WTC11 (cell line): ENCODE measurements around the gene RHOH. TPM values are rescaled to one million over a fixed set of nuclear protein-coding genes. Genes with fewer than 3 reads are reported as not detected.

ENCODE experiments used
- ATAC-seq: fragments of 200-7000 bp; cut with Tn5 transposase; 2 replicates; pipeline ENCODE4 v1.10.0; 2021; ENCODE audit warnings: mild to moderate bottlenecking, moderate library complexity
- CTCF ChIA-PET: fragments of 300-600 bp; sonication (Branson Sonifier 250); formaldehyde crosslinking; loops from one replicate; lab custom pipeline; 2021; ENCODE audit warnings: antibody characterized with exemption; lab: Charles Lee
- POLR2A ChIA-PET: fragments of 350-600 bp; sonication (Branson Sonifier 250); formaldehyde crosslinking; loops from one replicate; lab custom pipeline; 2021; ENCODE audit warnings: antibody characterized with exemption; lab: Charles Lee
- DNase-seq: peaks from one replicate; pipeline ENCODE4 v3.0.0; 2021; ENCODE audit warnings: low spot score
- H3K27ac Mint-ChIP-seq: 2 replicates; pipeline ENCODE4 v1.8.0; 2021; ENCODE audit warnings: mixed read lengths
- H3K27me3 Mint-ChIP-seq: 2 replicates; pipeline ENCODE4 v1.8.0; 2021; ENCODE audit warnings: low read depth, mild to moderate bottlenecking, moderate library complexity, mixed read lengths
- H3K36me3 Mint-ChIP-seq: 2 replicates; pipeline ENCODE4 v1.8.0; 2021; ENCODE audit warnings: mixed read lengths
- H3K4me1 Mint-ChIP-seq: 2 replicates; pipeline ENCODE4 v1.8.0; 2022; ENCODE audit warnings: mixed read lengths
- H3K4me3 Mint-ChIP-seq: 2 replicates; pipeline ENCODE4 v1.8.0; 2021; ENCODE audit warnings: mild to moderate bottlenecking, moderate library complexity, mixed read lengths
- H3K9me3 Mint-ChIP-seq: 2 replicates; pipeline ENCODE4 v1.8.0; 2021; ENCODE audit warnings: mixed read lengths
- ATF1 ChIP-seq: sonication (generic); formaldehyde crosslinking; IDR thresholded peaks from 2 replicates; pipeline ENCODE4 v1.8.1; 2023; ENCODE audit warnings: mild to moderate bottlenecking, moderate library complexity, missing genetic modification reagents
- CBFB ChIP-seq: sonication (generic); formaldehyde crosslinking; IDR thresholded peaks from 2 replicates; pipeline ENCODE4 v1.8.1; 2022; ENCODE audit warnings: mild to moderate bottlenecking, low read depth, missing genetic modification reagents
- CREM ChIP-seq: sonication (generic); formaldehyde crosslinking; IDR thresholded peaks from 2 replicates; pipeline ENCODE4 v1.8.1; 2022; ENCODE audit warnings: mild to moderate bottlenecking, missing genetic modification reagents, moderate library complexity
- FOXK1 ChIP-seq: sonication (generic); formaldehyde crosslinking; IDR thresholded peaks from 2 replicates; pipeline ENCODE4 v1.8.0; 2022; ENCODE audit warnings: mild to moderate bottlenecking, moderate library complexity, missing genetic modification reagents
- MYBL2 ChIP-seq: sonication (generic); formaldehyde crosslinking; IDR thresholded peaks from 2 replicates; pipeline ENCODE4 v1.8.1; 2023; ENCODE audit warnings: mild to moderate bottlenecking, moderate library complexity, missing genetic modification reagents
- NFE2L1 ChIP-seq: sonication (generic); formaldehyde crosslinking; IDR thresholded peaks from 2 replicates; pipeline ENCODE4 v1.8.1; 2023; ENCODE audit warnings: missing genetic modification reagents
- NFYB ChIP-seq: sonication (generic); formaldehyde crosslinking; conservative IDR thresholded peaks from 2 replicates; pipeline ENCODE4 v1.8.0; 2022; ENCODE audit warnings: low read depth, missing genetic modification reagents
- NR1H2 ChIP-seq: sonication (generic); formaldehyde crosslinking; IDR thresholded peaks from 2 replicates; pipeline ENCODE4 v1.9.0; 2021; ENCODE audit warnings: mild to moderate bottlenecking, moderate library complexity, missing genetic modification reagents
- NR2C2 ChIP-seq: sonication (generic); formaldehyde crosslinking; IDR thresholded peaks from 2 replicates; pipeline ENCODE4 v1.8.0; 2022; ENCODE audit warnings: mild to moderate bottlenecking, missing genetic modification reagents
- RELA ChIP-seq: sonication (generic); formaldehyde crosslinking; IDR thresholded peaks from 2 replicates; pipeline ENCODE4 v1.8.1; 2022; ENCODE audit warnings: missing genetic modification reagents, mild to moderate bottlenecking, borderline replicate concordance
- SOX15 ChIP-seq: fragments of 250-450 bp; sonication (Bioruptor Pico); IDR thresholded peaks from 2 replicates; pipeline ENCODE4 v1.9.0; 2021; ENCODE audit warnings: mild to moderate bottlenecking
- TEAD1 ChIP-seq: sonication (generic); formaldehyde crosslinking; IDR thresholded peaks from 2 replicates; pipeline ENCODE4 v1.8.0; 2022; ENCODE audit warnings: mild to moderate bottlenecking, missing genetic modification reagents
- ZBTB21 ChIP-seq: sonication (generic); formaldehyde crosslinking; IDR thresholded peaks from 2 replicates; pipeline ENCODE4 v1.8.1; 2023; ENCODE audit warnings: mild to moderate bottlenecking, missing genetic modification reagents, borderline replicate concordance
- ZNF317 ChIP-seq: sonication (generic); formaldehyde crosslinking; IDR thresholded peaks from 2 replicates; pipeline ENCODE4 v1.8.1; 2023; ENCODE audit warnings: low read depth, mild to moderate bottlenecking, moderate library complexity, missing genetic modification reagents, borderline replicate concordance
- ZNF416 ChIP-seq: fragments of 250-450 bp; sonication (Bioruptor Pico); IDR thresholded peaks from 2 replicates; pipeline ENCODE4 v1.9.0; 2021; ENCODE audit warnings: mild to moderate bottlenecking, inconsistent platforms
- total RNA-seq: library from RNA; stranded (reverse); gene quantifications from 3 replicates; pipeline ENCODE4 v1.2.3, GENCODE V29; 2021
- TF ChIP-seq, protein P1 (sequence below): sonication (generic); formaldehyde crosslinking; IDR thresholded peaks from 2 replicates; pipeline ENCODE4 v1.8.0; 2023; ENCODE audit warnings: mild to moderate bottlenecking, missing genetic modification reagents
- TF ChIP-seq, protein P2 (sequence below): sonication (generic); formaldehyde crosslinking; IDR thresholded peaks from 2 replicates; pipeline ENCODE4 v1.8.1; 2023; ENCODE audit warnings: mild to moderate bottlenecking, missing genetic modification reagents, moderate library complexity
- TF ChIP-seq, protein P3 (sequence below): sonication (generic); formaldehyde crosslinking; IDR thresholded peaks from 2 replicates; pipeline ENCODE4 v1.8.1; 2022; ENCODE audit warnings: low read depth, missing genetic modification reagents, borderline replicate concordance
- TF ChIP-seq, protein P4 (sequence below): sonication (generic); formaldehyde crosslinking; IDR thresholded peaks from 2 replicates; pipeline ENCODE4 v1.8.1; 2023; ENCODE audit warnings: mild to moderate bottlenecking, missing genetic modification reagents, borderline replicate concordance

Gene RHOH
- total RNA-seq, 1 experiment from 2014 or later, result 8.7 TPM

DNA sequence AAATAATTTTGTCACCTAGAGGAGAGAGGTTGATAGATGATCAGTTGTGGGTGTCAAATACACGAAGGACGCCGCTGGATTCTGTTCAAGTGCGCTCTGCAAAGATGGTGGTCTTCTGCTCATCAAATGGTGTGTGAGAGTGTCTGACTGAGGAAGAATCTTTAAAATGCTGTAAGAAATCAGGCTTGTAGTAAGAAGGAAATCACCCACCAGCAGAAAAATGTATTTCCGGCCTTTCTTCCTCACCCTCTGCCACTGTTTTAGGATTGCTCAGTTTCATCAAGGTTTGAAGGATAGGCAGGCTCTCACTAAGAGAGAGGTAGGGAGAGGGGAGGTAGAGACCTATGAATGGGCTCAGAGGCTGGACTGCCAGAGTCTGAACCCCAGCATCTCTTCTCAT lies 28.7 kb downstream of the RHOH start:
- Mint-ChIP-seq H3K9me3 (peaks cover 18% of the 10 kb centered on the region), H3K36me3 (peaks cover 12% of the 10 kb centered on the region), H3K27me3 (no peaks in the 10 kb centered on the region), H3K27ac (0 out of 2 replicates have a peak overlapping the region, but pooled peaks have one; percentile 31), H3K4me3 (no peak overlapping the region), H3K4me1 (peaks cover 12% of the 10 kb centered on the region)
- DNase-seq (no peak), ATAC-seq (no peak)
- ChIA-PET POLR2A (interaction anchor here (0.6 kb wide), 1 partner anchor 27 kb away, joined by 3 read pairs; no protein-coding TSS in a partner anchor), CTCF (interaction anchor here (2.0 kb wide), 1 partner anchor 92 kb away, joined by 5 read pairs; no protein-coding TSS in a partner anchor)
- TF ChIP-seq NFYB, result no peak
- TF ChIP-seq MYBL2 (CRISPR knock-in tag), result no peak
- TF ChIP-seq NFE2L1 (CRISPR knock-in tag), result no peak
- TF ChIP-seq, protein P1, sequence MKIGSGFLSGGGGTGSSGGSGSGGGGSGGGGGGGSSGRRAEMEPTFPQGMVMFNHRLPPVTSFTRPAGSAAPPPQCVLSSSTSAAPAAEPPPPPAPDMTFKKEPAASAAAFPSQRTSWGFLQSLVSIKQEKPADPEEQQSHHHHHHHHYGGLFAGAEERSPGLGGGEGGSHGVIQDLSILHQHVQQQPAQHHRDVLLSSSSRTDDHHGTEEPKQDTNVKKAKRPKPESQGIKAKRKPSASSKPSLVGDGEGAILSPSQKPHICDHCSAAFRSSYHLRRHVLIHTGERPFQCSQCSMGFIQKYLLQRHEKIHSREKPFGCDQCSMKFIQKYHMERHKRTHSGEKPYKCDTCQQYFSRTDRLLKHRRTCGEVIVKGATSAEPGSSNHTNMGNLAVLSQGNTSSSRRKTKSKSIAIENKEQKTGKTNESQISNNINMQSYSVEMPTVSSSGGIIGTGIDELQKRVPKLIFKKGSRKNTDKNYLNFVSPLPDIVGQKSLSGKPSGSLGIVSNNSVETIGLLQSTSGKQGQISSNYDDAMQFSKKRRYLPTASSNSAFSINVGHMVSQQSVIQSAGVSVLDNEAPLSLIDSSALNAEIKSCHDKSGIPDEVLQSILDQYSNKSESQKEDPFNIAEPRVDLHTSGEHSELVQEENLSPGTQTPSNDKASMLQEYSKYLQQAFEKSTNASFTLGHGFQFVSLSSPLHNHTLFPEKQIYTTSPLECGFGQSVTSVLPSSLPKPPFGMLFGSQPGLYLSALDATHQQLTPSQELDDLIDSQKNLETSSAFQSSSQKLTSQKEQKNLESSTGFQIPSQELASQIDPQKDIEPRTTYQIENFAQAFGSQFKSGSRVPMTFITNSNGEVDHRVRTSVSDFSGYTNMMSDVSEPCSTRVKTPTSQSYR (CRISPR knock-in tag), result no peak
- no peak for TF ChIP-seq RELA (CRISPR knock-in tag)
- no peak for TF ChIP-seq ATF1 (CRISPR knock-in tag)
- TF ChIP-seq FOXK1 (CRISPR knock-in tag), result no peak
- no peak for TF ChIP-seq NR2C2 (CRISPR knock-in tag)
- no peak for TF ChIP-seq TEAD1 (CRISPR knock-in tag)
- TF ChIP-seq SOX15 (CRISPR knock-in tag), result no peak
- TF ChIP-seq, protein P2, sequence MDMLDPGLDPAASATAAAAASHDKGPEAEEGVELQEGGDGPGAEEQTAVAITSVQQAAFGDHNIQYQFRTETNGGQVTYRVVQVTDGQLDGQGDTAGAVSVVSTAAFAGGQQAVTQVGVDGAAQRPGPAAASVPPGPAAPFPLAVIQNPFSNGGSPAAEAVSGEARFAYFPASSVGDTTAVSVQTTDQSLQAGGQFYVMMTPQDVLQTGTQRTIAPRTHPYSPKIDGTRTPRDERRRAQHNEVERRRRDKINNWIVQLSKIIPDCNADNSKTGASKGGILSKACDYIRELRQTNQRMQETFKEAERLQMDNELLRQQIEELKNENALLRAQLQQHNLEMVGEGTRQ (CRISPR knock-in tag), result no peak
- no peak for TF ChIP-seq CBFB (CRISPR knock-in tag)
- TF ChIP-seq, protein P3, sequence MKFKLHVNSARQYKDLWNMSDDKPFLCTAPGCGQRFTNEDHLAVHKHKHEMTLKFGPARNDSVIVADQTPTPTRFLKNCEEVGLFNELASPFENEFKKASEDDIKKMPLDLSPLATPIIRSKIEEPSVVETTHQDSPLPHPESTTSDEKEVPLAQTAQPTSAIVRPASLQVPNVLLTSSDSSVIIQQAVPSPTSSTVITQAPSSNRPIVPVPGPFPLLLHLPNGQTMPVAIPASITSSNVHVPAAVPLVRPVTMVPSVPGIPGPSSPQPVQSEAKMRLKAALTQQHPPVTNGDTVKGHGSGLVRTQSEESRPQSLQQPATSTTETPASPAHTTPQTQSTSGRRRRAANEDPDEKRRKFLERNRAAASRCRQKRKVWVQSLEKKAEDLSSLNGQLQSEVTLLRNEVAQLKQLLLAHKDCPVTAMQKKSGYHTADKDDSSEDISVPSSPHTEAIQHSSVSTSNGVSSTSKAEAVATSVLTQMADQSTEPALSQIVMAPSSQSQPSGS (CRISPR knock-in tag), result no peak
- no peak for TF ChIP-seq ZBTB21
- TF ChIP-seq, protein P4, sequence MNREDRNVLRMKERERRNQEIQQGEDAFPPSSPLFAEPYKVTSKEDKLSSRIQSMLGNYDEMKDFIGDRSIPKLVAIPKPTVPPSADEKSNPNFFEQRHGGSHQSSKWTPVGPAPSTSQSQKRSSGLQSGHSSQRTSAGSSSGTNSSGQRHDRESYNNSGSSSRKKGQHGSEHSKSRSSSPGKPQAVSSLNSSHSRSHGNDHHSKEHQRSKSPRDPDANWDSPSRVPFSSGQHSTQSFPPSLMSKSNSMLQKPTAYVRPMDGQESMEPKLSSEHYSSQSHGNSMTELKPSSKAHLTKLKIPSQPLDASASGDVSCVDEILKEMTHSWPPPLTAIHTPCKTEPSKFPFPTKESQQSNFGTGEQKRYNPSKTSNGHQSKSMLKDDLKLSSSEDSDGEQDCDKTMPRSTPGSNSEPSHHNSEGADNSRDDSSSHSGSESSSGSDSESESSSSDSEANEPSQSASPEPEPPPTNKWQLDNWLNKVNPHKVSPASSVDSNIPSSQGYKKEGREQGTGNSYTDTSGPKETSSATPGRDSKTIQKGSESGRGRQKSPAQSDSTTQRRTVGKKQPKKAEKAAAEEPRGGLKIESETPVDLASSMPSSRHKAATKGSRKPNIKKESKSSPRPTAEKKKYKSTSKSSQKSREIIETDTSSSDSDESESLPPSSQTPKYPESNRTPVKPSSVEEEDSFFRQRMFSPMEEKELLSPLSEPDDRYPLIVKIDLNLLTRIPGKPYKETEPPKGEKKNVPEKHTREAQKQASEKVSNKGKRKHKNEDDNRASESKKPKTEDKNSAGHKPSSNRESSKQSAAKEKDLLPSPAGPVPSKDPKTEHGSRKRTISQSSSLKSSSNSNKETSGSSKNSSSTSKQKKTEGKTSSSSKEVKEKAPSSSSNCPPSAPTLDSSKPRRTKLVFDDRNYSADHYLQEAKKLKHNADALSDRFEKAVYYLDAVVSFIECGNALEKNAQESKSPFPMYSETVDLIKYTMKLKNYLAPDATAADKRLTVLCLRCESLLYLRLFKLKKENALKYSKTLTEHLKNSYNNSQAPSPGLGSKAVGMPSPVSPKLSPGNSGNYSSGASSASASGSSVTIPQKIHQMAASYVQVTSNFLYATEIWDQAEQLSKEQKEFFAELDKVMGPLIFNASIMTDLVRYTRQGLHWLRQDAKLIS (CRISPR knock-in tag), result no peak
- TF ChIP-seq ZNF416 (CRISPR knock-in tag), result no peak
- TF ChIP-seq CREM (CRISPR knock-in tag), result no peak
- TF ChIP-seq NR1H2 (CRISPR knock-in tag), result no peak
- no peak for TF ChIP-seq ZNF317
